ENCODE data around the gene RICTOR. TPM values are rescaled to one million over a fixed set of nuclear protein-coding genes. Genes with fewer than 3 reads are reported as not detected.

RICTOR gene
- total RNA-seq, 1 donor from 2014 or later = 42.2 TPM

- Mint-ChIP-seq H3K9me3 (ENCODE audit: low read depth) (no peaks in the 10 kb centered on the region), H3K4me3 (ENCODE audit: low read depth) (no peak overlapping the region), H3K4me1 (ENCODE audit: low read depth) (no peaks in the 10 kb centered on the region), H3K36me3 (ENCODE audit: insufficient read depth) (no peaks in the 10 kb centered on the region), H3K27ac (no peak overlapping the region), H3K27me3 (no peaks in the 10 kb centered on the region)
- no peak for DNase-seq (ENCODE audit: low spot score, unreplicated experiment)
- peak; percentile 30 for TF ChIP-seq CTCF (IDR thresholded peaks at IDR 0.05; ENCODE audit: unreplicated experiment)
Observed at GRCh38 chr5:39106322-39106721, 32.1 kb upstream of the RICTOR start.

- Mint-ChIP-seq H3K27ac (no peak overlapping the region), H3K4me3 (ENCODE audit: low read depth) (no peak overlapping the region), H3K36me3 (ENCODE audit: insufficient read depth) (no peaks in the 10 kb centered on the region), H3K27me3 (no peaks in the 10 kb centered on the region), H3K9me3 (ENCODE audit: low read depth) (no peaks in the 10 kb centered on the region), H3K4me1 (ENCODE audit: low read depth) (no peaks in the 10 kb centered on the region)
- TF ChIP-seq CTCF (IDR thresholded peaks at IDR 0.05; ENCODE audit: unreplicated experiment) = no peak
- DNase-seq (ENCODE audit: low spot score, unreplicated experiment) = no peak
Observed at GRCh38 chr5:39104221-39104620, 30.0 kb upstream of the RICTOR start.

- no peaks in the 10 kb centered on the region for H3K27me3 Mint-ChIP-seq
- no peak overlapping the region for H3K4me3 Mint-ChIP-seq (ENCODE audit: low read depth)
- no peaks in the 10 kb centered on the region for H3K9me3 Mint-ChIP-seq (ENCODE audit: low read depth)
- no peak for DNase-seq (ENCODE audit: low spot score, unreplicated experiment)
- TF ChIP-seq CTCF (IDR thresholded peaks at IDR 0.05; ENCODE audit: unreplicated experiment) = no peak
- no peaks in the 10 kb centered on the region for H3K36me3 Mint-ChIP-seq (ENCODE audit: insufficient read depth)
- H3K27ac Mint-ChIP-seq = no peak overlapping the region
- no peaks in the 10 kb centered on the region for H3K4me1 Mint-ChIP-seq (ENCODE audit: low read depth)
Observed at GRCh38 chr5:39102684-39103155, 28.5 kb upstream of the RICTOR start.

- H3K27me3 Mint-ChIP-seq = no peaks in the 10 kb centered on the region
- H3K9me3 Mint-ChIP-seq (ENCODE audit: low read depth) = no peaks in the 10 kb centered on the region
- no peaks in the 10 kb centered on the region for H3K36me3 Mint-ChIP-seq (ENCODE audit: insufficient read depth)
- H3K4me3 Mint-ChIP-seq (ENCODE audit: low read depth) = no peak overlapping the region
- DNase-seq (ENCODE audit: low spot score, unreplicated experiment) = no peak
- no peaks in the 10 kb centered on the region for H3K4me1 Mint-ChIP-seq (ENCODE audit: low read depth)
- H3K27ac Mint-ChIP-seq = no peak overlapping the region
- TF ChIP-seq CTCF (IDR thresholded peaks at IDR 0.05; ENCODE audit: unreplicated experiment) = no peak
Observed at GRCh38 chr5:39100851-39101396, 26.7 kb upstream of the RICTOR start.

GRCh38 chr5:39100301-39100850, 26.2 kb upstream of the RICTOR start:
- TF ChIP-seq CTCF (IDR thresholded peaks at IDR 0.05; ENCODE audit: unreplicated experiment) = no peak
- no peaks in the 10 kb centered on the region for H3K9me3 Mint-ChIP-seq (ENCODE audit: low read depth)
- no peaks in the 10 kb centered on the region for H3K27me3 Mint-ChIP-seq
- no peak overlapping the region for H3K27ac Mint-ChIP-seq
- DNase-seq (ENCODE audit: low spot score, unreplicated experiment) = no peak
- H3K4me1 Mint-ChIP-seq (ENCODE audit: low read depth) = no peaks in the 10 kb centered on the region
- no peaks in the 10 kb centered on the region for H3K36me3 Mint-ChIP-seq (ENCODE audit: insufficient read depth)
- no peak overlapping the region for H3K4me3 Mint-ChIP-seq (ENCODE audit: low read depth)

Data from progenitor cell of endocrine pancreas (in vitro differentiated cells).